Endothelial cell of hepatic sinusoid (primary cell): Measurements from ENCODE around the gene ETS1.

Experiments
- in situ Hi-C: cut with HindIII; loops from 2 replicates; pipeline ENCODE4 v1.10.0; 2017; ENCODE audit warnings: low sequenced_read_pairs

Gene ETS1

GRCh38 chr11:128492903-128493569, 94.3 kb downstream of the ETS1 start:
- in situ Hi-C loops: loop anchor here (10.0 kb wide), 1 partner anchor 342 kb away; no protein-coding TSS in a partner anchor

GRCh38 chr11:128492461-128492860, 94.9 kb downstream of the ETS1 start:
- in situ Hi-C loops: loop anchor here (10.0 kb wide), 1 partner anchor 342 kb away; no protein-coding TSS in a partner anchor

GRCh38 chr11:128491195-128491936, 96.0 kb downstream of the ETS1 start:
- in situ Hi-C loops: loop anchor here (10.0 kb wide), 1 partner anchor 343 kb away; no protein-coding TSS in a partner anchor

GRCh38 chr11:128490092-128490491, 97.3 kb downstream of the ETS1 start:
- in situ Hi-C loops: loop anchor here (10.0 kb wide), 1 partner anchor 345 kb away; no protein-coding TSS in a partner anchor

GRCh38 chr11:128488471-128488870, 98.9 kb downstream of the ETS1 start:
- in situ Hi-C loops: loop anchor here (10.0 kb wide), 1 partner anchor 74 kb away; no protein-coding TSS in a partner anchor

- in situ Hi-C loops: loop anchor here (10.0 kb wide), 1 partner anchor 73 kb away; no protein-coding TSS in a partner anchor
These were observed 99.4 kb downstream of the ETS1 start for GRCh38 chr11:128487978-128488377.

GRCh38 chr11:128484172-128484571, 103.2 kb downstream of the ETS1 start:
- in situ Hi-C loops: loop anchor here (10.0 kb wide), 1 partner anchor 69 kb away; no protein-coding TSS in a partner anchor

- in situ Hi-C loops: loop anchor here (10.0 kb wide), 1 partner anchor 68 kb away; no protein-coding TSS in a partner anchor
These were observed 104.1 kb downstream of the ETS1 start for GRCh38 chr11:128483211-128483788.

GRCh38 chr11:128482512-128483191, 104.7 kb downstream of the ETS1 start:
- in situ Hi-C loops: loop anchor here (10.0 kb wide), 1 partner anchor 68 kb away; no protein-coding TSS in a partner anchor

GRCh38 chr11:128482092-128482491, 105.3 kb downstream of the ETS1 start:
- in situ Hi-C loops: loop anchor here (10.0 kb wide), 1 partner anchor 67 kb away; no protein-coding TSS in a partner anchor

GRCh38 chr11:128481135-128481534, 106.2 kb downstream of the ETS1 start:
- in situ Hi-C loops: loop anchor here (10.0 kb wide), 1 partner anchor 66 kb away; no protein-coding TSS in a partner anchor

GRCh38 chr11:128480665-128481064, 106.7 kb downstream of the ETS1 start:
- in situ Hi-C loops: loop anchor here (10.0 kb wide), 1 partner anchor 66 kb away; no protein-coding TSS in a partner anchor

- in situ Hi-C loops: loop anchor here (10.0 kb wide), 1 partner anchor 65 kb away; no protein-coding TSS in a partner anchor
These were observed 107.3 kb downstream of the ETS1 start for GRCh38 chr11:128480066-128480465.

GRCh38 chr11:128479144-128479543, 108.2 kb downstream of the ETS1 start:
- in situ Hi-C loops: no loop called here

- in situ Hi-C loops: no loop called here
These were observed 109.1 kb downstream of the ETS1 start for GRCh38 chr11:128478305-128478704.

GRCh38 chr11:128477811-128478210, 109.5 kb downstream of the ETS1 start:
- in situ Hi-C loops: no loop called here

GRCh38 chr11:128477278-128477677, 110.1 kb downstream of the ETS1 start:
- in situ Hi-C loops: no loop called here

GRCh38 chr11:128476729-128477128, 110.6 kb downstream of the ETS1 start:
- in situ Hi-C loops: no loop called here

- in situ Hi-C loops: no loop called here
These were observed 111.3 kb downstream of the ETS1 start for GRCh38 chr11:128476049-128476448.
